GM19463 (cell line): ENCODE measurements around the gene CTNNA2.

Experiments
- ATAC-seq: cut with Tn5 transposase; IDR thresholded peaks from one replicate; pipeline ENCODE4 v1.9.1; 2021; ENCODE audit warnings: mild to moderate bottlenecking, moderate library complexity; ENCODE audit not compliant: unreplicated experiment

The CTNNA2 gene

DNA sequence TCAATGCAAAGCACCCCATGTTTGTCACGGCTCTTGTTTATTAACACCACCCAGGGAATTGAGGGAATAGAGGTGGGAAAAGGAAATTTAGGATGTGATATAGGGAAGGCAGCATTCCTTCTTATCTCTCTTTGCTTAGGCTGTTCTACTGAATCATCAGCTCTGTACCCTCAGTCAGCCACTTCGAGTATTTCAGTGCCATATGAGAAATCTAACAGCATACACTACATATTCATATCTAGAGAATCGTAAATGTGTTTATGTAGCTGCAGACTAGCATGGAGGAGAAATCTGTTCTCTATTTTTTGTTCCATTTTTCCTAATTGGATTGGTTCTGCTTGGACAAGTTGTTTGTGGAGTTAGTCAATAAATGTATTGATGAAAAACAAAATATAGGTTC lies 187.8 kb downstream of the CTNNA2 start:
- no peak for ATAC-seq

DNA sequence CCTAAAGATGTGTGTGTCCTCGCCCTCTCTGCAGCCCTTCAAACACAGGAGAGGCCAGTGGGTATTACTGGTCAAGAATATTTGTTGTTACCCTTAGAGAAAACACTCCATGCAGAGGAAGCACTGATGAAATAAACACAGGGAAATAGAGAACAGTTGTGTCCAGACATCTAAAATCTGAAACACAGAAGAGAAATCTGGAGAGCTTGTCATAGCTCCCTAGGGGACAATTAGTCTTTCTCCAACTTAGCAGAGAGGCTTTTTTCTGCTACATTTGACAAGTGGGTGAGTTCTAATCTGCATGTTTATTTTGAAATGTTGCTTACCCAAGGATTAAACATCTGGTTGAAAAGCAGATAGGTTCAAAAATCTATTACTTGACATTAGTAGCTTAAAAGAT lies 190.1 kb downstream of the CTNNA2 start:
- ATAC-seq, result no peak

DNA sequence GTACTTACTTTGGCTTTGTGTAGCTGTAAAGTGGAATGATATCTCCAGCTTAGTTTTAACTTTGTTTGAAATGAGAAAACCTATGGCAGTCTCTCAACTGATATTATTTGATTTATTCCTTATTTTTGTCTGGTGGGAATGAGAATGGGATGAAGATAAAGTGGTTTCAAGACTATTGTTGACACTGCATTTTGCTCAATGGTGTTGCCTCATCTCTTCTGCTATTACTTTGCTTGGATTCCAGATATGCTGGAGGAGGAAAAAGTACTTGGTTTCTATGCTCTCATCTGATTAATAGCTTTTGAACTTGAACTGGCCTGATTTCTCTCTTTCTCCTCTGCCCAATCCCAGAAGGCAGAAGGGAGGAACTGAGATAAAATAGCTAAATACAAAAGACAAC lies 198.2 kb downstream of the CTNNA2 start:
- ATAC-seq, result no peak

DNA sequence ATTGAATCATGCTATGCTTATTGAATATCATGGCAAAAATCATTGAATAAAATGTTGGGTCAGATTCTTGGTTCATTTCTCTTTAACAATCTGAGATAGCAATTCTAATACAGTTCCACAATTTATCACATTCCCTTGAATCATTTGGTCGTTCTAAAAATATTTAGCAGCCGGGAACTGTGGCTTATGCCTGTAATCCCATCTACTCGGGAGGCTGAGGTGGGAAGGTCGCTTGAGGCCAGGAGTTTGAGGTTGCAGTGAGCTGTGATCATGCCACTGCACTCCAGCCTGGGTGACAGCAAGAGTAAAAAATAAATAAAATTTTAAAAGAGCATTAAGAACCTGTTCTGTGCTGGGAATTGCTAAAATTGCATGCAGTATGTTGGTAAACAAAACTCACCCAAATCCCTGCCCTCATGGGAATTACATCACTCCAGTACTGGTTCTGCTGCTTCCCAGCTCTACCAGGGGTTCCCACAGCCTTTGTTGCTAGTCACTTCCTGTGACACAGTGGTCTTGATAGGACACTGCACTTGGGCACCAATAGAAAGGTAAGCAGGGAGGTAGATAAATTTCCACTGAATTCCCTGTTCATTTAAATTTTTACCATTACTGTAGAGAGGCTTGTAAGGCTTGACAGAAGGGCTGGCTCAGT lies 200.4 kb downstream of the CTNNA2 start:
- ATAC-seq, result no peak

DNA sequence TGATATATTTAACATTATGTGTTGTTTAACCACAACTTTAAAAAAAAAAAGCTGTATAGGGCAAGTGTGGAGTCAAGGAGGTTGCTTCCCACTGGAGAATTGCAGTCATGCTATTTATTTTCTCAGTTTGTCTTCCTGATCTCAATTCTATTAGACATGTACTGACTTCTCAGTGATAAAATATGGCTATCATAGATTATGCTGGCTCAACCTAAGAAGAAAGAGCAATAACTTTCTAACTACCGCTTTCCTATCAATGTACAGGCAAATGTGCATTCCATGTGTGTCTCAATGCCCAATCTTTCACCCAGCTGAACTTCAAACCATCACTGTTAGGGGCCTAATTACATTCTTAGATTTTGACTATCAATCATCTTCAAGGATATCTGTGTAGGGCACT lies 201.4 kb downstream of the CTNNA2 start:
- no peak for ATAC-seq

DNA sequence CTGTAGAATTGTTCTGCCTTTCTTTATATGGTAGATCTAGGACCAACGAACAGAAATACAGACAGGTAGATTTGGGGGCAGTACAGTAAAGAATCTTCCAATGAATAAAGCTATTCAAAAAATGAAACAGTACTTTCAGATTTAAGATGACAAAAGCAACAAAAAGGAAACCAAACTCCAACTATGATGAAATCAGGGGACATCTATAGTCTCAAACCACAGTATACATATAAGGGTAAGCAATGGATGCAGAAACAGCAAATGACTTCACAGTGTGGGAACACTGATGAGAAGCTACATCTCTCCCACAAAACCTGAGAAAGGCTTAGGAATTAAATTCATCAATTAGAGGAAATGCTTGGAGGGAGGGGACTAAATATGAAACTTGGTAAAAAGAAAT lies 202.5 kb downstream of the CTNNA2 start:
- no peak for ATAC-seq

DNA sequence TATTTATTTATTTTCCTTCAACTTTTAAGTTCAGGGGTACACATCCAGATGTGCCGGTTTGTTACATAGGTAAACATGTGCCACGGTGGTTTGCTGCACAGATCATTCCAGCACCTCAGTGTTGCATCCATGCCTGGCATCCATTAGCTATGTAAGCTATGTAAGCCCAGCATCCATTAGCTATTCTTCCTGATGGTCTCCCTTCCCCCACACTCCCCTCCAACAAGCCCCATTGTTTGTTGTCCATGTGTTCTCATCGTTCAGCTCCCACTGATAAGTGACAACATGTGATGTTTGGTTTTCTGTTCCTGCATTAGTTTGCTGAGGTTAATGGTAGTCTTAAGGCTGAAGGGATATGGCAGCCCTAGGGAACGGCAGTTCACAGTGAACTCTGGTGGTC lies 203.4 kb downstream of the CTNNA2 start:
- ATAC-seq, result no peak

DNA sequence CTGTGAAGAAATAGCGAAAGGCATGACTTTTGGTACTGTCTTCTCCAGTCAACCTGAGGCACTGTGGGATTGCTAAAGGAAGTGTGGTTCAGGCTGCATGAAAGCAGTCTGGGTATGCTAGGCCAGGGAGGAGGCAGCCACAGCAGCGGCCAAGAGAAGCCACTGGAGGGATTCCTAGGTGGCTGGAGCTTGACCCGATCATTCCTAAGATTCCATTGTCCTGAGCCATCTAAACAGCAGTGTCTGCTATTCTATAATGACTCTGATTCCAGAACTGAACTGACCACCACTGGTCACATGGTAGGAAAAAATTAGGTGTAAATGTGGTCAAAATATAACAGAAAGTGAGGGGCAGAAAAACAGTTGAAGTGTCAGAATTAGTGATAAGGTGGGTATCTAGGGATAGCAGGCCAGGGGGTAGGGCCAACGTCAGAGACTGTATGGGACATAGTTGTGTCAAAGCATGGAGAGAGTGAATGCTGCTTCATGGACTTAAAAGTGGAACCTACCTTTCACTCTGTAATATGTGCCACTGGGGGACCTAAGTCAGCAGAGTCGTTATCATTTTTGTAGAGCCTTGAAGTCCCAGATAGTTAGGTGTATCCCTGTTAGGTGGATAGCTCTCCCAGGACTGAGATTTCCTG lies 204.6 kb downstream of the CTNNA2 start:
- no peak for ATAC-seq

DNA sequence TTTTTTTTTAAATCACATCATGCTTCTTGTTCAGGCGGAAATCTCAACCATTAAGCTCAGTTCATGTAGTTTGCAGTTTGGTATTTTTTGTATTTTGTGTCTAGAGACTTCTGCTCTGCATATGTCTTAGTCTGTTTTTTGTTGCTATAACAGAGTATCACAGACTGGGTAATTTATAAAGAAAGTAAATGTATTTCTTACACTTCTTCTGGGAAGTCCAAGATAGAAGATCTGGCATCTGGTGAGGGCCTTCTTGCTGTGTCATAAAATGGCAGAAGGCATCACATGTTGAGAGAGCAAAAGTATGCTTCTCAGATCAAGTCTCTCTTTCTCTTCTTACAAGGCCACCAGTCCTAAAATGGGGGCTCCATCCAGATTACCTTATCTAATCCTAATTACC lies 208.2 kb downstream of the CTNNA2 start:
- ATAC-seq, result no peak

DNA sequence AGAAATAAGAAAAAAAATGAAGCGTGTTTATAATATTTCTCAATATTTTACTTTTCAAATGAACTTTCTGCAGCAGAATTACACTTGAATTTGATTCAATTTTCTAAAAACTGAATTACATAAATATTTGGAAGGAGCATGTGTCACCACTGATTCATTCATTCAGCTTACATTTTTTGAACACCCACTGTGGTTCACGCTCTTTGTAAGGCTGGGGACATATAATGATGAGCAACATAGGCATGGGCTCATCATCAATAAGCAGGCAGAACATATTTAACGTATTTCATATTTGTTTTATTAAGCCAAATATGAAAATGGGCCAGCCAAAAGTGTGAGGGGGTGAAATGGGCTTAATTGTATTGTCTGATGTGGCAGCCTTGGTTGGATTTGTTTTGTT lies 209.1 kb downstream of the CTNNA2 start:
- ATAC-seq, result no peak

DNA sequence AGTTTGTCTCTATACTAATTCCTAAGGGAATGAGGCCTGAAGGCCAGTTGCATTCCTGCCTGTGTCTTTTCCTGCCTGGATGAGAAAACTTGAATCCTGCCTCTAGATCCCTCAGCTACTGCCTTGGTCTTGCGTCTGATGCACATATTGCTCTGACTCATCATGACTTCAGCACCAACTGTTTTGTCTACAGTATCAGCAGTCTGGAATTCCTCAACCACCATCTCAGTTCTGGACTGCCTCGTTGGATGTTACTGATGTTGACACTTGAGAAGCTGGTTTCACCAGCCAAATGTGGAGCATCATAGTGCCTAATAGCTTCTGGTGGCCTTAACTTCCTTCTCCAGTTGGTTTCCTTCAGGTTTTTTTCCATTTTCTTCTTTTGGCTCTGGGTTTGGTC lies 211.0 kb downstream of the CTNNA2 start:
- ATAC-seq, result no peak

DNA sequence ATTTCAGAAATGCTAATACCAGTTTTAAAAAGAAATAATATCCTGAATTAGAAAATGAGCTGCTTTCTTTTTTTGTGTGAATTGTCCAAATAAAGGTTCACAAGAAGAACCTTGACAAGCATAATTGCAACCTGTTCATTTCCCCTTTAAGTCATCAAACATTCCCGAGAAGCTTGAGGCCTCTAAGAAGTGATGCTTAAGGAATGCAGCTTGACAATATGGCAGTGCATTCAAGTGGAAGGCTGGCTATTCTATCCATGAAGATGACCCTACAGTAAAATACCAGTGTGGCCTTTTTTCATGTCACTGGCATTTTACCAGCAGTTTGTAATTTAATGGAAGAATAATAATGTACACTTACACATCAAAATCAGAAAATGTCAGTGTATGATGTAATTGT lies 216.7 kb downstream of the CTNNA2 start:
- ATAC-seq, result no peak

DNA sequence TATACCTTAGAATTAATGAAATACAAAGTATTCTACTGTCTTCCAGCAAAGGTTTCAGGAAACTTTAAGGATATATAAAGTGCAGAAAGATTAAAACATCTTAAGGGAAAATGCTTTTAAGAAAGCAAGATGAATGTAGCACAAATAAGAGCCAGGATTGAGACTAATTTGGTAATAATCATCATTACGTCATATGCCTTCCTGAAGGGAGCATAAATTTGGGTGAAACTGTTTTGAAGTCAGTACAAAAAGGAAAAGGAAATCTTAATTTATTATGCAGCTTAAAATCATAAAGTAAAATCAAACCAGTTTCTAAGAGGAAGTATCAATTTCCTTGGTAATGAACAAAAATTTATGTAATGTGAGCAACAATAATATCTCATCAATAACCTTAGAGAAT lies 221.7 kb downstream of the CTNNA2 start:
- ATAC-seq, result no peak

DNA sequence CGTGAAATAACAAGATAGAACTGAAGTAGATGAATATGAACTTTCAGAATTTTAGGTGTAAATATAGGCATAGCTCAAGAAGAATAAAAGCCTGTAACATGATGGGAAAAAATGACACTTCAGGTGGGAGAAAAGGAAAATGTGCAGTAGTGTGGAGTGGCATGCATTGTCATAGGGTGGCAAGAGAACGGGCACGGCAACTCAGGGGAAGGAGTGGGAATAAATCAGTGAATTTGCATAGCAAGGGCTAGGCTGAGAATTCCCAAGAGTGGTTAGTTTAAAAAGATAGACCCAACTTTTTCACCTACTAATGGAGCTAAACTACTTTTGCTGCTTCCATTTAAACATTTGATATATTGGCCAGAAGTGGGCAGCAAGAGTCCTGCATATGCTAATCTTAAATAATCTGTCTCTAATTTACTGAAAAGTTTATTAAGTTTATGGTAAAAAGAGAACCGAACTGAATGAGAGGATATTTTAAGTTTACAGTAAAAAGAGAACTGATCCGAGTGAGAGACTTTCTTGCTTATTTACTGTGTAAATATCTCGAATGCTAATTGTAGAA lies 228.1 kb downstream of the CTNNA2 start:
- ATAC-seq, result no peak

DNA sequence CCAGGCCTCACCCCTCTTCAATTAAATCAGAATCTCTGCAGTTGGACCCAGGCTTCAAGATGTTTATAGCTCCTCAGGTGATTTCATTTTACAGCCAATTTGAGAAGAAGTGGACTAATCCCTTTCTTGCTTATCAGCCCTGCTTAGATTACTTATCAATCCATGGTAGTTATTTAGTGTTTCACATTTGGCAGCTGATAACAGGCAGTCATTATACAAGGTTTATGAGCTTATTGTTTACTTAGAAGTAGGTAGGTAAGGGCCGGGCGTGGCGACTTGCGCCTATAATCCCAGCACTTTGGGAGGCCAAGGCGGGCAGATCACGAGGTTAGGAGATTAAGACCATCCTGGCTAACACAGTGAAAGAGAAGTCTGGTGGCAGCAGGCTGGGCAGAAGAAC lies 237.5 kb downstream of the CTNNA2 start:
- ATAC-seq, result no peak

DNA sequence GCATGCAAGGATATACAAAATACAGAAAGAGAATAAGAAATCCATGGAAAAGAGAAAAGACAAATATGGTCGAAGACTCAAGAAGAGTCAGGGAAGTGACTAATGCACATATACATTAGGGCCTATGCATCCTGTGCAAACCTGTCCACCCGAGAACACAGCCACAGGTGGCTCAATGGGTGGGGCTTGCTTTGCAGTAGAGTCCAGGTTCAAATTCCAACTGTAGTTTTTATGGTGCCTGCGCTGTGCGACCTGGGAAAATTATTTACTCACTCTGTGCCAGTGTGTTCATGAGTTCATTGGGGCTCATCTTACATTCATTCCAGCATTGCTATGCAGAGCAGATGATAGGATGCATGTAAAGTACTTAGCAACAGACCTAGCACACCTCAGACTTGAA lies 244.7 kb downstream of the CTNNA2 start:
- ATAC-seq, result no peak

DNA sequence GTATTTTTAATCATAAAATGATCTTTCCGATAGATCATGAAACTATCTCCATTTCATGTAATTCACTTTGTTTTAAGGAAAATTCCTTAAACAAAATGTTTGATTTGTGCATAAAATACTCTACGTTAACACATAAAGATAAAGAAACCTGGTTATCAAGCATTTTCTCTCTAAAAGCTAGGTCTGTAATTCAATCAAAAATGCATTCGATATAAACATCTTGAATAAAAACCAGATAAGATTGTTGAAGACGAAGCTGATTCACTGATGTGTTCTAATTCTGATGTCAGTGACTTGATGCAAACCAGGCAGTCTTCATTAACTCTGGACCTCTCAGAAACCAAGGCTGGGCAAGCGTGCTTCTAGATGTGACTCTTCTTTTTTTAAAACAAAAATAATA lies 245.2 kb downstream of the CTNNA2 start:
- ATAC-seq, result no peak

DNA sequence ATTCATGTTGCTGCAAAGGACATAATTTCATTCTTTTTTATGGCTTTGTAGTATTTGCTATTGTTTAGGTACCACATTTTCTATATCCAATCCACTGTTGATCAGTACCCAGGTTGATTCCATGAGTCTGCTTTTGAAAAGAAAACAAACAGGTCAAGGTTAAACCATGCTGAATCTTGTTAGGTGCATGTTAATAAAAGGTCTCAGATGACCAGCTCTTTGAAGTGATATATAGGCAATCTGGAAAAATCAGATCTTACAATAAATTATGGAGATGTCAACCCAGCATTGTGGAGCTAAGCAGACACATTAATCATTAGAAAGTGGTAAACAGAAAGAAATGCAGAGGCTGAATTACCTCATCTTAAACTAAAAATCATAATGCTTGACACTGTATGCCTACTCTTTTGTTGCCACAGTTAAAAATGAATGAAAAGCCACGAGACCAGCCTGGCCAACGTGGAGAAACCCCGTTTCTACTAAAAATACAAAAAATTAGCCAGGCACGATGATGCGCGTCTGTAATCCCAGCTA lies 246.0 kb downstream of the CTNNA2 start:
- ATAC-seq, result no peak

DNA sequence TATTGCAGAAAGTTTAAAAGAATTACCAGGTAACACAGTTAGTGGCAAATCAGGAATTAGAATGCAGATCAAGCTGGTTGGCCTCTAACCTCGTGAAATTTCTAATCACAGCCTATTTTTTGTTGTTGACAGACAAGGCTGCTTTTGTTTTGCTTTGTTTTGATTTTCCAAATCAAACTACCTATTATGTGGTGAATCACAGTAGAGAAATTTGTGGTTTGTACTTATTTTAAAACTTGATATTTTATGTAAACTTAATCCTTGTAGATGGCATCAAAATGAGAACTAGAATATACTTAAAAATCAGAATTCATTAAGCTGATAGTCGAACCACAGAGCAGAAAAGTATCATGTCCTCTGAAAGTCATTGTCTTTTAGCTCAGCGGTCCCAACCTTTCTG lies 258.1 kb downstream of the CTNNA2 start:
- ATAC-seq, result no peak

DNA sequence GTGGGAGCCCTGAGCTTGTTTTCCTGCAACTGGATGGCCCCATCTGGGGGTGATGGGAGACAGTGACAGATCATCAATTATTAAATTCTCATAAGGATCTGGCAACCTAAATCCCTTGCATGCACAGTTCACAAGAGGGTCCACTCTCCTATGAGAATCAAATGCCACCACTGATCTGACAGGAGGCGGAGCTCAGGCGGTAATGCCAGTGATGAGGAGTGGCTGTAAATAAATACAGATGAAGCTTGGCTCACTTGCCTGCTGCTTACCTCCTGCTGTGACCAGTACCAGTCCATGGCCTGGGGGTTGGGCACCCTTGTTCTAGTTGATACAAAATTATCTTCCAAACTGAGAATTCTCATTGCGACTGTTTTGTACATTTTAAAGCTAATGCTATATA lies 258.6 kb downstream of the CTNNA2 start:
- ATAC-seq, result no peak

DNA sequence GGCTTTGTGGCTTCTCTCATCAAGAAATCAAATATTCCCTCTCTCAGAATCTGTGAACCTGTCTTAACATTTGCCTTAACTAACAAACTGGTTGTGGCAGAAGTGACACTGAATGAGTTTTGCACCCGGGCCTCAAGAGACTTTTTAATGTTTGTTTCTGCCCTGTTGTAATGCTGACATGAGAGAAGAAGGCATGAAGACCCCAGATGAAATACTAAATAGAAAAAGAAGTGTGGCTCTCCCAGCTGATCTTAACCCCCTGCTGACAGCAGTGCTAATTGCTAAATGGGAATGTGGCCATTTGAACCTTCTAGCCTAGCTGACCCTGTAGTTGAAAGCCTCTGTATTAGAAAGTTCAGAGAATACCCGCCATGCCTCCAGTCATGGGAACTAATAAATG lies 261.2 kb downstream of the CTNNA2 start:
- no peak for ATAC-seq

DNA sequence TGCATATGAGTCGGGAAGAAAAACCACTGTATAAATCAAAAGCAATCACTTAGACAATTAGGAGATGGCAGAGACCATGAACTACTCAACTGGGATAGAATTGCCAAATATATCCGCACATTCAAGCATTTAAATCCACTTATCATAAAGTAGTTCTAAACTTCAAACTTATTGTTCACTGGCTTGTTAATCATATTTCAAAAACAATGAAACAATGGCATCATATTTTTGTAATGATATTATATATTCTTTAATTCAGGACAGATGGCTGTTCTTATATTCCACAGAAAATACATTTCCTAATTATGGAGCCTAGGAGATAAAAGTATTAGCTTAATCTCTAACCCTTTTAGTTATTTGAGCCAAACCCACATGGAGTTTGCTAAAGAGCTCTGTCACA lies 263.6 kb downstream of the CTNNA2 start:
- no peak for ATAC-seq

DNA sequence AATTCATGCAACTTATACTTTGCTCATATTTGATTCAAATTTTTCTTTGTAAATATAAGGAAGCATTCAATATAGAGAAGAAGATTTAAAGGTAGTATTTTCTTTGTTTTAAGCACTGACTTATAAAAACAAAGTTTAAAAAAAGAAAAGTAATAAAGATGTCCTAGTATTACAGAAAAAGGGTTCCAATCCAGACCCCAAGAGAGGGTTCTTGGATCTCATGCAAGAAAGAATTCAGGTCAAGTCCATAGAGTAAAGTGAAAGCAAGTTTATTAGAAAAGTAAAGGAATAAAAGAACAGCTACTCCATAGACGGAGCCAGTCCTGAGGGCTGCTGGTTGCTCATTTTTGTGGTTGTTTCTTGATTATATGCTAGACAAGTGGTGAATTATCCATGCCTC lies 267.9 kb downstream of the CTNNA2 start:
- no peak for ATAC-seq
